Choroid plexus epithelial cell (primary cell): ENCODE results near the gene ZFHX3.

ENCODE experiments used
- DNase-seq: peaks from one replicate; pipeline ENCODE4 v3.0.0-alpha.2; 2010; ENCODE audit warnings: low read depth
- H3K4me3 ChIP-seq: 2 replicates; pipeline ENCODE4 v1.5.1; 2011; ENCODE audit warnings: low read depth, mild to moderate bottlenecking, control low read depth, low read length, moderate library complexity
- TF ChIP-seq, protein P1 (sequence below): conservative IDR thresholded peaks from 2 replicates; pipeline ENCODE4 v1.5.1; 2011; ENCODE audit warnings: low read depth, mild to moderate bottlenecking, control low read depth, inconsistent platforms, low read length, moderate library complexity

ZFHX3 gene

DNA sequence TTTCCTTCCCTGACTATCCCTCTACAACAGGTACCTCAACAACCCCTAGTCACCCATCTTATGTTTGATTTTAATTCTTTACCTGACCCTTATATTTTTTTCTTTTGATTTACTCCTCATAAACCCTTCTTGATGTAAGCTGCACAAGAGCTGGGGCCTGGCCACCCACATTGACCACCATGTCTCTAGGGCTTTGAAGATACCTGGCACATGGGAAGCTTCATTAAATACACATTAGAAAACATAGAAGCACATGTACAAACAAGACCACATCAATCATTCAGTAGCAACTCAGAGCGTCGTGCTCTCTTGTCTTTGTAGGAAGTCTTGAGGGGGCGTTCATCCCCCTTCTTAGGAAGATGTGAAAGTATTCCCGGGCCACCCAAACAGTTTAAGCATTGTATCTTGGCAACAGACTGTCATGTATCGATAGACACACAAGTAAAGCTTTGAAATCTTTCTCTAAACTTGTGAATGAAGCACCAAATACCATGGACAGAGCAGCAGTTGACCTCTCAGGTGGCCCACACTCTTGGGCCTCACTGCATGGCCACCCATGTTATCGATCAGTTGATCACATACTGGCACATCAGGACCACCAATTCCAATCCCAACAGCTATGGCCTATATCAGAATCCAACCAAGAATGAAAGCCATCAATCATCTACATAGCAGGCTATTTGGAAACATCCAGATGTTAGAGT, 183.6 kb downstream of the ZFHX3 start:
- no peak for DNase-seq
- TF ChIP-seq, protein P1, sequence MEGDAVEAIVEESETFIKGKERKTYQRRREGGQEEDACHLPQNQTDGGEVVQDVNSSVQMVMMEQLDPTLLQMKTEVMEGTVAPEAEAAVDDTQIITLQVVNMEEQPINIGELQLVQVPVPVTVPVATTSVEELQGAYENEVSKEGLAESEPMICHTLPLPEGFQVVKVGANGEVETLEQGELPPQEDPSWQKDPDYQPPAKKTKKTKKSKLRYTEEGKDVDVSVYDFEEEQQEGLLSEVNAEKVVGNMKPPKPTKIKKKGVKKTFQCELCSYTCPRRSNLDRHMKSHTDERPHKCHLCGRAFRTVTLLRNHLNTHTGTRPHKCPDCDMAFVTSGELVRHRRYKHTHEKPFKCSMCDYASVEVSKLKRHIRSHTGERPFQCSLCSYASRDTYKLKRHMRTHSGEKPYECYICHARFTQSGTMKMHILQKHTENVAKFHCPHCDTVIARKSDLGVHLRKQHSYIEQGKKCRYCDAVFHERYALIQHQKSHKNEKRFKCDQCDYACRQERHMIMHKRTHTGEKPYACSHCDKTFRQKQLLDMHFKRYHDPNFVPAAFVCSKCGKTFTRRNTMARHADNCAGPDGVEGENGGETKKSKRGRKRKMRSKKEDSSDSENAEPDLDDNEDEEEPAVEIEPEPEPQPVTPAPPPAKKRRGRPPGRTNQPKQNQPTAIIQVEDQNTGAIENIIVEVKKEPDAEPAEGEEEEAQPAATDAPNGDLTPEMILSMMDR: no peak
- no peak overlapping the region for H3K4me3 ChIP-seq

DNA sequence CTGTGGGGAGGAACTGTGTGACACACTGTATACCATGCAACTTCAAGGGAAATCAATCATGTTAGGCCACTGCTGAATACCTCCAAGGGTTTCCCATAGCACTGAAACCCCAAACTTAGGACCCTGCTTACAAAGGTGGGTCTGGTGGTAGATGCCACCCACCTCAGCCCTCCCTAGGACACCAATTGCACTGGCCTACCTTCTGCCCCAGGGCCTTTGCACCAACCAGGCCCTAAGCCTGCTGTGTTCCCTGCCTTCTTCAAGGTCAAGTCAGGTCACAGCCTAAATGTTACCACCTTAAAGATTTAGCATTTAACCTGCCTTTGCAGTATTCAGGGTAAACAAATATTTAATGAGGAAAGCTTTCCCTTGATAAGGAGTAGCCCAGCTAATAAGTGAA, 185.8 kb downstream of the ZFHX3 start:
- DNase-seq: no peak
- TF ChIP-seq, protein P1: no peak
- H3K4me3 ChIP-seq: no peak overlapping the region

DNA sequence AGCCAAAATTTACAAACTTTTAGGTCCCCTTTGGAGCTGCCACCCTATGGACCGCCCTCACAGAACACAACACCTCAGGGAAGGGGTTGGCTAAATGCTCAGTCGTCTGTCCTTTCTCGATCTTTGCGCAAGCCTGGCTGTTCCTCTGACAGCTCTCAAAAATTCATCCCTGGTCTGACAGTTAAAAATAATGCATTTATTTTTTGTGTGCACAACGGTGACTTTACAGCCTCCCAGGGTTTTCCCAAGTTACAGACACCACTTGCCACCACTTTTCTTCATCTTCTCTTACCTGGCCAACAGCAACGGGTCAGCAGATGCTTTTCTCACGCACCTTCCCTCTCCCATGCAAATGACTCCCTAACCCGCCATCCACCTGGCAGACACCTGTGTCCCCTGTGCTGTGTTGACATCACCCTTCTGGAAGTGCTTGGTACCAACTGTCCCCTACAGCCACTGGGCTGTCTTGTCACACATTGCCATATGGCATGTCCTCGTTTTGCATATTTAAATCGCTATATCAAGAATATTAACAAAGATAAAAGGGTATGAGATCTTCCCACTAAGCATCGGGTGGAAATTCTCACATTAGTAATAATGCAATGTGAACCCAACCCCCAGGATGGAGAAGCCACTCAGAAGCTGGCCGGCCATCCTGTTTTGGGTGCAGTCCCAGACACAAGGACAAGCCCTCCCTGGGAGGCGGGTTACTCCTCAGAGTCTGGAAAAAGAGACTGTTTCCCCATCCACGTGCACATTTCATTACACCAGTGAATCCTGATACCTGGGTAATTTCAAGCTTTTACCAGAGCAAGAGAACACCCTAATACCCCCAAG, 187.0 kb downstream of the ZFHX3 start:
- no peak for DNase-seq
- TF ChIP-seq, protein P1: no peak

DNA sequence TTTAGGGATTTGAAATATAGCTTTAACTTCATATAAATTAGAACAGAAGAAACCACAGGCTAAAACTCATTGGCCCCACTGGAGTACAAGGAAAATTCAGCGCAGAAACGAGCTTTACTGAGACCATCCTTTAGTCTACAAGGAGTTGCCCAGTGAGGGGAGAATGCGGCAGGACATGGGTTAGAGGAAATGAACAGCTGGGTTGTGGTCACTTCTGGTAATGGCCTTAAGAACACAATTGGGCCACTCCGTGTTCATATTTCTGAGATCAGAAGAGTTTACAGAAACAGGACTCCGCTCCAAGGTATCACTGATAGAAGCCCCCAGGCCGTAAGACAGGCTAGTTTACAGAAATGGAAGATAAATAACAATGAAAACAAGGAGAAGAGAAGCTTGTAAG, 188.3 kb downstream of the ZFHX3 start:
- TF ChIP-seq, protein P1: no peak
- no peak overlapping the region for H3K4me3 ChIP-seq
- no peak for DNase-seq

More for the DNA sequence above, 187.0 kb downstream of the ZFHX3 start:
- no peak overlapping the region for H3K4me3 ChIP-seq

DNA sequence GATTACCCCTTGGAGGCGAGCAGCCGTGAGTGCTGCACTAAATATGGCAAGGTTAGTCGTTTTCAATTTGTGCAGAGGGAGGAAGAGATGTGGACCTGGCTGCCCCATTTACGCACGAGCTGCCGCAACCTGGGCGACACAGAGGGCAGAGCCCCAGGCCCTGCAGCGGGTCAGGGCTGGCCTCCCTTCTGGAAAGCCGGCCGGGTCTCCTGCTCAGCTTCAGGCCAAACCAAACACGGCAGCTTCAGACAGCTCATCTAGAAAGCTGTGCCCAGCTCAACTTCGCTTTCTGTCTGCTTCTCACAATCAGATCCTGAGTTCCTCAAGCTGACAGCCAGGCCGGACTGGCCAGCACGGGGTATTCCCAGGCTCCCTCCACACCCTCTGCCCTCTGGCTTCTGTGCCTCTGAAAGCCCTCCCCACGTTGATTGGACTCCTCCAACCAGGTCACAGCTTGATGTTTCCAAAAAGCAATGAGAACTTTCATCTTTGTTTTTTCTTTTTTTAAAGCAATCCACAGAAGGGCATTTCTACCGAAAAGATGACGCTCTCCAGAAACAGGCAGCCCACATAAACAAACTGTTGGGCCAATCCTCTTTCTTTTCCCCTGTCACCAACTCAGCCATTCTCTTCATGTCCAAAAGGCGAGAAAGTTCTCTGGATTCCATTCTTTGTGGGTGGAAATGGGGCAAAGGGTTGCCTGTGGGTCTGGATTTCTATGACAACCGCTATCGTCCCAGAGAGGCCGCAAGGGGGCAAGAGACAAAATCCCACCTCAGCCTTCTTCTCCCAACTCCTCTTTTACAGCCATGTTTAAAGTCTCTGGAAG, 189.0 kb downstream of the ZFHX3 start:
- no peak overlapping the region for H3K4me3 ChIP-seq
- peak; percentile 49 for DNase-seq

DNA sequence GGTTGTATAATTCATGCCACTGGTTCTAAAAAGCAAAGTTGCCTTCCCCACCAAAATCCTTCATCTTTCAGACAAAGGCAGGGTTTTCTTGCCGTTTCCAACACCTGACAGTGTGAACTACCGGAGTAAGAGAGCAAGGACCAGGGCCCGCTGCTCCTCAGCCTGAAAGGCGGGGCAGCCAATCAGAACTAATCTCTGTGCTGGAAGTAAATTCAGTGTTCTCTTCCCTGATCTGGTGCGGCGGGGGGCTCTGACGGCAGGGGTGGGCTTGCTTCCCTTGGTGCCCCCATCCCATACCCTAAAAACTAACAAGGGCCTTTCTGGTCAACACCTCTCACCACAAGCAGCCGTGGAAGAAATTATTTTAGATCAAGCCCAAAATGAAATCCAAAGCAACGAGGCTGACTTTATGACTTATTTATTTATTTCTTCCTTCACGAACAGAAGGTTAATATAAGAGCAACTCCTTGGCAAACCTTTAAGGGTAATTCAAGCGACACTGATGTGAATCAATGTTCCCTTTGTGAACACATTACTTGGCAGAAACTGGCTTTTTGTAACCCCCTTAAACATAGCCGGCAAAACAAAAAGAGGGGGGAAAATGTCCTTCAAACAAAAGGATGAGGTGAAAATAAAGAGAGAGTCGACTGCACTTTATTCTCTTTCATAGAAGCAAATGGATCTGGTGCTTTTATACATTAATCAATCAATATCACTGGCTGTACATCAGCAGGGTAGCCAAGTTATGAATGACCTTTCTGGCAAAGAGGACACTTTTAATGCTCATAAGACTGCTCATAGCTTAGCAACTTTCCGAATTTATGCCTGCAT, 189.9 kb downstream of the ZFHX3 start:
- TF ChIP-seq, protein P1: no peak
- H3K4me3 ChIP-seq: no peak overlapping the region
- no peak for DNase-seq

More for the DNA sequence above, 189.0 kb downstream of the ZFHX3 start:
- TF ChIP-seq, protein P1: no peak
